ENCODE measurements around the gene LEAP2.
A peak's percentile ranks its signal among the peaks of the same experiment; 100 is the strongest.

LEAP2 gene, protein sequence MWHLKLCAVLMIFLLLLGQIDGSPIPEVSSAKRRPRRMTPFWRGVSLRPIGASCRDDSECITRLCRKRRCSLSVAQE

DNA sequence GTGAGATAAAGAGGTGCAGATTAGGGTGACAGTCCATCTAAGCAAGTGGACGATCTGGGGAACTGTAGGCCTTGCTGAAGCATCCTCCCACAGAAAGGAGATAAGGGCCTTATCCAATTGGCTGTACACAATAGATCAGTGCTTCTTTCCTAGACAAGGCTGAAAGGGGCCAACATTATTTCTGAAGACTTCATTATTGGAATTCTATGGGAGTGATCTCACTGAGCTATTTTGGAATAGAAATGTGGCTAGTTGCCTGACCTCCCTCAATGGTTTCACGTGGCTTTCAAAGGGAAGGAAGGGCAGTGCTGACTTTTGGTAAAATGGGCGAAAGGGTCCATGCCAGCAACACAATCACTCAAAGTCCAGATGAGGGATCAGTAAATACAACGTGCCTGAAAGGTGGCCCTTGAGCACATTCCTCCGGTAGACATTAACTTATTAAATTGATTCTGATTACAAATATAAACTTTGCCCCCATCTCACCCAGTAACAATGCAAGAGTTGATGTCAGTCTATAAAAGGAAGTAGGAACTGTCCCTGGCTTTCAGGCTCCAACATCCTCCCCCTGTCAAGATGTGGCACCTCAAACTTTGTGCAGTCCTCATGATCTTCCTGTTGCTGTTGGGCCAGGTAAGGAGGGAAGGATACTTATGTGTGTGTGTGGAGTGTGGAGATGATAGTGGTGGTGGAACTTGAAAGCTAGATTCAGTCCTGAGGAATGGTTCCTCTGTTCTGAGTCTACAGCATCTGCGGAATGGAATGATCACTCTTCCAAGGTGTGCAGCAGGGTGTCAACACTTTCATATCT is at the start of gene LEAP2:
TSS of gene LEAP2 (plus strand) at position 550 of the 811 bp plus-strand sequence. CDS start at position 577, 27 bp downstream.
- H3K27me3 ChIP-seq (ENCODE audit: insufficient read depth, low read length) = no peaks in the 10 kb centered on the region
- no peak within 1 kb of the TSS for H3K27ac ChIP-seq (ENCODE audit: low read depth, low read length)
- peaks cover 8% of the 10 kb centered on the region for H3K4me1 ChIP-seq (ENCODE audit: control insufficient read depth, insufficient read depth, low read length, unreplicated experiment)
- H2AFZ ChIP-seq (ENCODE audit: low read length, unreplicated experiment) = no peak within 1 kb of the TSS
- peaks cover 18% of the 10 kb centered on the region for H3K36me3 ChIP-seq (ENCODE audit: insufficient read depth, low read length)
- no peak within 1 kb of the TSS for H3K4me3 ChIP-seq (ENCODE audit: low read depth, low read length)
- peaks cover 3% of the 10 kb centered on the region for H3K79me2 ChIP-seq (ENCODE audit: control insufficient read depth, insufficient read depth, low read length, unreplicated experiment)

DNA sequence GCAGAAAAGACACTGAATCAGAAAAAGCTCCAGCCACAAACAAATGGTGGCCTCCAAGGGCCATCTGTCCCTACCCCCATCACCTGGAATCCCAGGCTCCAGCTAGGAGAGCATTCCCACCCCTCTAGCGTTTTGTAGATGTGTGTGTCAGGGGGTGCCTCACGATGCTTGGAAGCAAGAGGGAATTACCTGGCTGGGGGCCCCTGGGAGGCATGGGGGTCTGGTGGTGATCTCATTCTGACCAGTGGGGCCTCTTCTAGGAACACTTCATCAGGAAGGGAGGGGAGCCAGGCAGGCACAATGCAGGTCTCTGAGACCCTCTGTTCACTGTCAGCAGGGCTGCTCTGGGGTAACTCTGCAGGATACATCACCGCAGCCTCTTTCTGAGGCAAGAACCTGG is 49.0 kb upstream of the LEAP2 start:
- no peak overlapping the region for H3K4me3 ChIP-seq (ENCODE audit: low read depth, low read length)
- H3K4me1 ChIP-seq (ENCODE audit: control insufficient read depth, insufficient read depth, low read length, unreplicated experiment) = peaks cover 4% of the 10 kb centered on the region
- peaks cover 10% of the 10 kb centered on the region for H3K79me2 ChIP-seq (ENCODE audit: control insufficient read depth, insufficient read depth, low read length, unreplicated experiment)
- H3K27ac ChIP-seq (ENCODE audit: low read depth, low read length) = no peak overlapping the region
- H2AFZ ChIP-seq (ENCODE audit: low read length, unreplicated experiment) = no peak overlapping the region
- H3K36me3 ChIP-seq (ENCODE audit: insufficient read depth, low read length) = no peaks in the 10 kb centered on the region
- H3K27me3 ChIP-seq (ENCODE audit: insufficient read depth, low read length) = no peaks in the 10 kb centered on the region

DNA sequence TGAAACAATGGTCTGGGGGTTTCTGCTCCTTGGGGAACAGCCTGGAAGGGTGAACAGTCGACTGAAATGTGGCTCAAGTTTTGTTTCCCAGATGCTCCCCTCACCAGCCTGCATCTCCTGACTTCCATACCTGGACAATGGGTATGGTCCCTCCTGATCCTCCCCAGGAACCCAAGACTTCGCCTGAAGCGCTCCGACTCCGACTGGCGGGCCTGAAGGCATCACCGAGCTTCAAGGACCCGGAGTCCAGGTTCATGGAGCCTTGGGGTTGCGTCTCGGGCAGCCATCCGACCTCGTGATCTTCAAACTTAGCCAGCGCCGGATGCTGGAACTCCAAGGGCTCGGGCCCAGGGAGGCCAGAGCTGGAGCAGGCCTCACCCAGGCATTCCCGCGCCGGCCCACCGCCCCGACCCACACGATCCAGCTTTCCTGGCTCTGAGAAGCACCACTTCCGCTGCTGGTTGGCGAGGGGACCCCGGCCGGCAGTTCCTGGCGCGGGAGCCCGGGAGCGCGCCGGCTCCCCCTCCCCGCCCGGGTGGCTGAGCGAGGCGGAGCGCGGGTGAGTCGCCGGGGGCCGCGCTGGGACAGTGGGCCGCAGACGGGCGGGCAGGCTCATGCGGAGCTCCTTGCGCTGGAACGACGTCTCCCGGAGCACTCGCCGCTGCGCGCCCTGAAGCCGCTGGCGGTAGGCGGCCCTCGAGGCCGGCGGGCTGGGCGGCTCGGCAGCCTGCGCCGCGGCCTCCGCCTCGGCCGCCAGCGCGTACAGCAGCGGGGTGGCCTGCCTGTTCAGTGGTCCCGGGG is 48.2 kb upstream of the LEAP2 start:
- Histone ChIP-seq H3K79me2 (ENCODE audit: control insufficient read depth, insufficient read depth, low read length, unreplicated experiment) (peaks cover 10% of the 10 kb centered on the region), H2AFZ (ENCODE audit: low read length, unreplicated experiment) (no peak overlapping the region), H3K27me3 (ENCODE audit: insufficient read depth, low read length) (no peaks in the 10 kb centered on the region), H3K4me1 (ENCODE audit: control insufficient read depth, insufficient read depth, low read length, unreplicated experiment) (no peaks in the 10 kb centered on the region), H3K4me3 (ENCODE audit: low read depth, low read length) (no peak overlapping the region), H3K27ac (ENCODE audit: low read depth, low read length) (no peak overlapping the region), H3K36me3 (ENCODE audit: insufficient read depth, low read length) (no peaks in the 10 kb centered on the region)

DNA sequence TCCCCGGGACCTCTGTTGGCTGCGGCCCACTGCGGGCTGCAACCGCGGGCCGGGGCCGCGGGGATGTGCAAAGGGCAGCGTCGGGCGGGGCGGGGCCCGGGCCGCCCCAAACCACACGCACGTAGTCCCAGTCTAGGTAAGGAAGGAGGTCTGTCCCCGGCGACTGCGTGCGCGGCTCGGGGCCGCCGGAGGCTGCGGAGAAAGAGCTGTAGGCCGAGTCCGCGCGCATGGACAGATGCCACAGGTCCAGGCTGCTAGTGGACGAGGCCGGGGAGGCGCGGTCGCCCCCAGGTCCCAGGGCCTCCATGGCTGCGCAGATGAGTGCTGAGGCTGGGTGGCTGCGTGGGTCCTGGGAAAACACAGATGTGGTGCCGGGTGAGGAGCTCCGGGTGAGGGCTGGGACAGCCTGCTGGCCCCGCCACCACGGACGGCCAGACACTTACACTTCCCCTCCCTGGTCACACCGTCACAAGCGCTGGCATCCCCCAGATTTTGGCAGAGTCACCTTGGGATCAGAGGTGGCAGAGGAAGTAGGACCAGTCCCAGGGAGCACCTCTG is 47.6 kb upstream of the LEAP2 start:
- H3K4me3 ChIP-seq (ENCODE audit: low read depth, low read length) = no peak overlapping the region
- no peaks in the 10 kb centered on the region for H3K36me3 ChIP-seq (ENCODE audit: insufficient read depth, low read length)
- H3K27me3 ChIP-seq (ENCODE audit: insufficient read depth, low read length) = no peaks in the 10 kb centered on the region
- no peaks in the 10 kb centered on the region for H3K4me1 ChIP-seq (ENCODE audit: control insufficient read depth, insufficient read depth, low read length, unreplicated experiment)
- H3K79me2 ChIP-seq (ENCODE audit: control insufficient read depth, insufficient read depth, low read length, unreplicated experiment) = peaks cover 10% of the 10 kb centered on the region
- H2AFZ ChIP-seq (ENCODE audit: low read length, unreplicated experiment) = no peak overlapping the region
- no peak overlapping the region for H3K27ac ChIP-seq (ENCODE audit: low read depth, low read length)

DNA sequence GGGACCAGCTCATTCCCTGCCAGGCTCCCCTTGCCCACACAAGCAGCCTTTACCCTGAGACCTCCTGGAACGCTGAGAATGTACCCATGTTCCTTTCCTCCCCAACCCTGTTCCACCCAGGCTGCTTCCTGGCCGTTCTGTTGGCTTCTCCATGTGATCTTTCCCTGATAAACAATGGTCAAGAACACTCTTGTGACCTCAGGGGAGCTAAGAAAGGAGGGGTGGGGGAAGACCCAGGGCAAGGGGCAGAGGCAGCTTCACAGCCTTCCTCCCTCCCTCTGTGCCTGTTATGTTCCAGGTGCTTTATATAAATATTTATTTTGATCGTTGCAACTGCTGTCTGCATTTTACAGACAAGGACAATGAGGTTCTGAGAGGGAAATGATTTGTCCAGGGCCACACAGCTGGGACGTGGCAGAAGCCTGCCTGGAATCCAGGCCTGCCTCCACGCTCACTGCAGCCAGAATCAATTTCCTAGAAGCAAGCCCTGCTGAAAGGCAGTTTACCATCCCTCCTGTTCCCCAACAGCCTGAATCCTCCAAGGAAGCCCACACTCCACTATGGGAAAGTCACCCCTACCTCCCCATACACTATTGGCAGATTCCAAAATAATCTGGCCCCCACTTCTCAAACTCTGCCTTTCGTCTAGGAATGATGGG is 46.9 kb upstream of the LEAP2 start:
- Histone ChIP-seq H3K27me3 (ENCODE audit: insufficient read depth, low read length) (no peaks in the 10 kb centered on the region), H2AFZ (ENCODE audit: low read length, unreplicated experiment) (no peak overlapping the region), H3K4me1 (ENCODE audit: control insufficient read depth, insufficient read depth, low read length, unreplicated experiment) (no peaks in the 10 kb centered on the region), H3K27ac (ENCODE audit: low read depth, low read length) (no peak overlapping the region), H3K4me3 (ENCODE audit: low read depth, low read length) (no peak overlapping the region), H3K79me2 (ENCODE audit: control insufficient read depth, insufficient read depth, low read length, unreplicated experiment) (peaks cover 10% of the 10 kb centered on the region), H3K36me3 (ENCODE audit: insufficient read depth, low read length) (no peaks in the 10 kb centered on the region)

DNA sequence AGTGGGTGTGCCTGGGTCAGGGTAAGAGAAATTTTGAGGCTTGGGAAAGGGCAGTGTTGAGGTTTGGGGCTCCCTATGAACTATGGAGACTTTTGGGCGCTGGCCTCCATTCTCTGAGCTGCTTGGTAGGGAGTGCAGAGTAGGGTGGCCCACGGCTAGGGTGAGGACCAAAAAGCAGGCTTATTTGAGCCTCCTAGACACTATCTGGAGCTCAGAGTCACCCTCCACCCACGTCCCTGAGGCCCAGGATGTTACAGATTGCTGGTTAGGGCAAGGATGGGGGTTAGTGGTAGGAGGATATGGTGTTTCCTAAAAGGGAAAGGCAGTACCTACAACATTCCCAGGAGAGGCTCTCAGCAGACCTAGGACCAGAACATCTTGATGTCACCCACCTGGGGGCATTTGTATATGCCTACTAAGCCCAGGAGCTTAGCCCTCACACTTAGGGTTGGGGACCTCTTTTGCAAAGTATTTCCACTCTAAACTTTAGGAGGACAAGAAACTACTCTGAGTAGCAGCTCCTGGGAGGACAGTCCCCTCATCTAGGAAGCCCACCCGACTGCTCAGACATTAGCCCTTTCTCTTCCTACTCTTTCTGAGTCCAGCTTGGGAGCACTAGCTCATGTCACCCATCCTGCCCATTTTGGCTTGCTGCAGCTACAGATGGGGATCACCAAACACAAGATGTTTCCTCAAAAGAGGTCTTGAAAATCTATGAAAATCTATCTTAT is 45.4 kb upstream of the LEAP2 start:
- H3K4me3 ChIP-seq (ENCODE audit: low read depth, low read length) = no peak overlapping the region
- no peaks in the 10 kb centered on the region for H3K4me1 ChIP-seq (ENCODE audit: control insufficient read depth, insufficient read depth, low read length, unreplicated experiment)
- H3K27me3 ChIP-seq (ENCODE audit: insufficient read depth, low read length) = no peaks in the 10 kb centered on the region
- peaks cover 10% of the 10 kb centered on the region for H3K79me2 ChIP-seq (ENCODE audit: control insufficient read depth, insufficient read depth, low read length, unreplicated experiment)
- no peaks in the 10 kb centered on the region for H3K36me3 ChIP-seq (ENCODE audit: insufficient read depth, low read length)
- H2AFZ ChIP-seq (ENCODE audit: low read length, unreplicated experiment) = no peak overlapping the region
- no peak overlapping the region for H3K27ac ChIP-seq (ENCODE audit: low read depth, low read length)

- Histone ChIP-seq H3K4me1 (ENCODE audit: control insufficient read depth, insufficient read depth, low read length, unreplicated experiment) (no peaks in the 10 kb centered on the region), H3K4me3 (ENCODE audit: low read depth, low read length) (peak overlapping the region; percentile 81), H3K27ac (ENCODE audit: low read depth, low read length) (no peak overlapping the region), H3K27me3 (ENCODE audit: insufficient read depth, low read length) (no peaks in the 10 kb centered on the region), H3K36me3 (ENCODE audit: insufficient read depth, low read length) (no peaks in the 10 kb centered on the region), H2AFZ (ENCODE audit: low read length, unreplicated experiment) (no peak overlapping the region), H3K79me2 (ENCODE audit: control insufficient read depth, insufficient read depth, low read length, unreplicated experiment) (peaks cover 10% of the 10 kb centered on the region)
Observed at GRCh38 chr5:132828846-132829494, 44.5 kb upstream of the LEAP2 start.

DNA sequence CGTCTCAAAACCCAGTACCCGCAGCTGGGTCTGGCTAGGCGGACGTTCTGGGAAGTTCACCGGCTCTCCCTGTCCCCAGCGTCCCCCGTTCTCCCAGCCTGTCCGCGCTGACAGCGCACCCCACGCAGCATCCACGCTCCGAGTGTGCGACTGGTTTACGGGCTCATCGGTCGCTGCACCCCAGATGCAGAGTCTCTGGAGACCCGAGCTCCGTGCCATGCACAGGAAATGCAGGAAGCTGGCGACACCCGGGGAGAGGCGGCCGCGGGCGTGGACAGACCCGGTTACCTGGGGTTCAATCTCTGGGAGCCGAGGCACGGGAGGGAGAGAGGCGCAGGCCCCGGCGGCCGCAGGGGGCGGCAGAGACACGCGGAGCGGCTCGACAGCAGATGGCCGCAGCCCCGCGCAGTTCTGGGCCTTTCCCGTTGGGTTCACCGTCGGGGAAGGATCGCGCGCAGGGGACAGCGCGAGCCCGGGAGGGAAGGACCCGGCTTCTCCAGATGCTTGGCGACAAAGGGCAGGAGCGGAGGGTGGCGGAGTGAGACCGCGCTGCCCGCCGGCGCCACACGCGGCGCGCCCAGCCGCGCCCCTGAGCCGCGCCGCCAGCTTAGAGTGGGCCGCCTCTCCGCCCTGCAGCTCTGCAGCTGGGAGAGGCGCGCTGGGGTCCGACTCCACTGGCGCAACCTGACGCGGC is 43.6 kb upstream of the LEAP2 start:
- peak overlapping the region; percentile 70 for H2AFZ ChIP-seq (ENCODE audit: low read length, unreplicated experiment)
- H3K36me3 ChIP-seq (ENCODE audit: insufficient read depth, low read length) = no peaks in the 10 kb centered on the region
- H3K27ac ChIP-seq (ENCODE audit: low read depth, low read length) = no peak overlapping the region
- peaks cover 10% of the 10 kb centered on the region for H3K79me2 ChIP-seq (ENCODE audit: control insufficient read depth, insufficient read depth, low read length, unreplicated experiment)
- no peaks in the 10 kb centered on the region for H3K4me1 ChIP-seq (ENCODE audit: control insufficient read depth, insufficient read depth, low read length, unreplicated experiment)
- no peaks in the 10 kb centered on the region for H3K27me3 ChIP-seq (ENCODE audit: insufficient read depth, low read length)
- H3K4me3 ChIP-seq (ENCODE audit: low read depth, low read length) = peak overlapping the region; percentile 81

- Histone ChIP-seq H3K27me3 (ENCODE audit: insufficient read depth, low read length) (no peaks in the 10 kb centered on the region), H3K36me3 (ENCODE audit: insufficient read depth, low read length) (no peaks in the 10 kb centered on the region), H2AFZ (ENCODE audit: low read length, unreplicated experiment) (peak within 1 kb of the TSS; percentile 70), H3K27ac (ENCODE audit: low read depth, low read length) (no peak within 1 kb of the TSS), H3K79me2 (ENCODE audit: control insufficient read depth, insufficient read depth, low read length, unreplicated experiment) (peaks cover 10% of the 10 kb centered on the region), H3K4me3 (ENCODE audit: low read depth, low read length) (peak within 1 kb of the TSS; percentile 81), H3K4me1 (ENCODE audit: control insufficient read depth, insufficient read depth, low read length, unreplicated experiment) (no peaks in the 10 kb centered on the region)
Observed at GRCh38 chr5:132830436-132831094, 42.9 kb upstream of the LEAP2 start, which contains the start of gene SHROOM1. TSS of gene SHROOM1 (minus strand) at chr5:132830647. CDS start at chr5:132826140, 4,507 bp downstream.
